NB4 (cell line): Measurements from ENCODE around the gene IGSF8.

Experiments
- MYC ChIP-seq: IDR thresholded peaks from 2 replicates; pipeline ENCODE4 v1.6.1; 2011; ENCODE audit warnings: low read depth, low read length
- POLR2A ChIP-seq: IDR thresholded peaks from 2 replicates; pipeline ENCODE4 v1.6.1; 2011; ENCODE audit warnings: mild to moderate bottlenecking; ENCODE audit not compliant: insufficient read length; ENCODE audit errors: extremely low read depth
- TF ChIP-seq, protein P1 (sequence below): IDR thresholded peaks from one replicate; pipeline ENCODE4 v1.5.1; 2012; ENCODE audit warnings: low read depth, low read length
- TF ChIP-seq, protein P2 (sequence below): IDR thresholded peaks from 2 replicates; pipeline ENCODE4 v1.6.1; 2011; ENCODE audit warnings: low read depth, low read length

DNA sequence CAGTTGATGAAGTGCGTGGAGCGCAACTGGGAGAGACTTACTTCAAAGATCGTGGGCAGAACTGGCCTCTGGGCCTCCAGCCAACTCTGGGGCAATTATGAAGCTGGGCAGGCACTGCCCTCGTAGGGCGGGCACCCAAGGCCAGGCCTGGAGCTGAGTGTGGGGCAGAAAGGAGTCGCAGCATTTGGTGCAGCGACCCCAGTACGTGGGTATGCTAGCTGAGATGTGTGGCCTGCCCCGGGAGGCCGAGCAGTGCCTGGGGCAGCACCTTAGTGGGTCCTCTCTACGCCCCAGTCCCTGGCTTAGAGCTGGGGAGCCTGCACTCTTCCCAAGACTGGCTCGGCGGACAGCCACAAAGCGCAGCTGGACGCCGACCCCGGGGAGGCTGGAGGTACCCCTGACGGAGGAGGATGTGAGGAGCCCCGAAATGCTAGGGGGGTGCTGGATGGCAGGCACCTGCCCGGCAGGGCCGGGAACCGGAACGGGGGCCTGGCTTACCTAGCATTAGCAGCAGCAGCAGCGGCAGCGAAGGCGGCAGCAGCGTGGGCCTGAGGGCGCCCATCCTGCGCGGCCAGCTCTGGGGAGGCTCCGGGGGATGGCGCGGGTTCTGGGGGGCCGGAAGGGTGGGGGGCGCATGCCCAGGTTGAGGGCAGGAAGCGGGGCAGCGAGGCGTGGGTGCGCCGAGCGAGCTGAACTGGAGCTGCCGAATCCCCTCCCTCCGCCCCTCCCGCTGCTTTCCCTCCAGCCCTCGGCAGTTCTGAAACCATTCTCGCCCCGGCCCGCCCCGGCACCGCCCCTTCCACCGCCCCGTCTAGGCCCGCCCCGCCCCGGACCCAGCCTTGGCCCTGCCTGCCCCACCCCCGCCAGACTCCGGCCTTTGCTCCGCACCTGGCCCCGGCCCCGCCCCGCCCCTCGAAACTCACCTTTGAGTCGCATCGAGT lies at the start of gene IGSF8:
- TF ChIP-seq, protein P1, sequence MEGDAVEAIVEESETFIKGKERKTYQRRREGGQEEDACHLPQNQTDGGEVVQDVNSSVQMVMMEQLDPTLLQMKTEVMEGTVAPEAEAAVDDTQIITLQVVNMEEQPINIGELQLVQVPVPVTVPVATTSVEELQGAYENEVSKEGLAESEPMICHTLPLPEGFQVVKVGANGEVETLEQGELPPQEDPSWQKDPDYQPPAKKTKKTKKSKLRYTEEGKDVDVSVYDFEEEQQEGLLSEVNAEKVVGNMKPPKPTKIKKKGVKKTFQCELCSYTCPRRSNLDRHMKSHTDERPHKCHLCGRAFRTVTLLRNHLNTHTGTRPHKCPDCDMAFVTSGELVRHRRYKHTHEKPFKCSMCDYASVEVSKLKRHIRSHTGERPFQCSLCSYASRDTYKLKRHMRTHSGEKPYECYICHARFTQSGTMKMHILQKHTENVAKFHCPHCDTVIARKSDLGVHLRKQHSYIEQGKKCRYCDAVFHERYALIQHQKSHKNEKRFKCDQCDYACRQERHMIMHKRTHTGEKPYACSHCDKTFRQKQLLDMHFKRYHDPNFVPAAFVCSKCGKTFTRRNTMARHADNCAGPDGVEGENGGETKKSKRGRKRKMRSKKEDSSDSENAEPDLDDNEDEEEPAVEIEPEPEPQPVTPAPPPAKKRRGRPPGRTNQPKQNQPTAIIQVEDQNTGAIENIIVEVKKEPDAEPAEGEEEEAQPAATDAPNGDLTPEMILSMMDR, result no peak
- TF ChIP-seq POLR2A (peak; percentile 32), MYC (no peak)
- TF ChIP-seq, protein P2, sequence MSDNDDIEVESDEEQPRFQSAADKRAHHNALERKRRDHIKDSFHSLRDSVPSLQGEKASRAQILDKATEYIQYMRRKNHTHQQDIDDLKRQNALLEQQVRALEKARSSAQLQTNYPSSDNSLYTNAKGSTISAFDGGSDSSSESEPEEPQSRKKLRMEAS, result no peak
